ENCODE measurements around the gene COL28A1. TPM values are rescaled to one million over a fixed set of nuclear protein-coding genes. Genes with fewer than 3 reads are reported as not detected.

COL28A1 gene
- total RNA-seq, 1 experiment from 2014 or later, result 2.2 TPM

- no peak for TF ChIP-seq EZH2 (IDR thresholded peaks at IDR 0.05; ENCODE audit: low read depth)
- TF ChIP-seq CTCF (conservative IDR thresholded peaks at IDR 0.05), result no peak
These were observed 33.9 kb upstream of the COL28A1 start for GRCh38 chr7:7569615-7570014.

GRCh38 chr7:7569081-7569527, 33.4 kb upstream of the COL28A1 start:
- Histone ChIP-seq H3K27ac (no peak overlapping the region), H3K4me2 (peak overlapping the region; percentile 97)
- BruUV-seq (replicated peaks), result no TSS peak

More at GRCh38 chr7:7569615-7570014, 33.9 kb upstream of the COL28A1 start:
- peaks cover 29% of the 10 kb centered on the region for H3F3A ChIP-seq (ENCODE audit: insufficient read depth, low read depth)
- no peaks in the 10 kb centered on the region for H3K27me3 ChIP-seq (ENCODE audit: insufficient read depth, low read depth)
- H3K27ac ChIP-seq, result no peak overlapping the region
- ChIA-PET CTCF (no interaction called here), POLR2A (ENCODE audit: unreplicated experiment) (no interaction called here)
- intact Hi-C loops (cut with micrococcal nuclease; ENCODE audit: unreplicated experiment), result loop anchor here (5.0 to 10.0 kb wide), 2 partner anchors 217 to 1055 kb away; no protein-coding TSS in a partner anchor
- H3K9me2 ChIP-seq (ENCODE audit: insufficient read depth), result no peaks in the 10 kb centered on the region
- H3K79me2 ChIP-seq (ENCODE audit: low read depth), result peaks cover 69% of the 10 kb centered on the region
- DNase-seq, result no peak
- H2AFZ ChIP-seq, result no peak overlapping the region
- peaks cover 40% of the 10 kb centered on the region for H3K4me1 ChIP-seq (replicated peaks; ENCODE audit: insufficient read depth)
- H3K36me3 ChIP-seq (ENCODE audit: low read depth), result peaks cover 39% of the 10 kb centered on the region
- no TSS peak for BruUV-seq (replicated peaks)
- peak overlapping the region; percentile 97; the same call in 1 of the 2 replicates for H3K4me2 ChIP-seq
- peaks cover 7% of the 10 kb centered on the region; the same call in 1 of the 2 replicates for H4K20me1 ChIP-seq (ENCODE audit: insufficient read depth)
- H3K9me3 ChIP-seq (ENCODE audit: insufficient read depth, low read depth), result no peaks in the 10 kb centered on the region
- no peak overlapping the region for H3K4me3 ChIP-seq

GRCh38 chr7:7568553-7568952, 32.9 kb upstream of the COL28A1 start:
- peak overlapping the region; percentile 97; the same call in 1 of the 2 replicates for H3K27ac ChIP-seq
- H3K27me3 ChIP-seq (ENCODE audit: insufficient read depth, low read depth), result no peaks in the 10 kb centered on the region
- no peak for DNase-seq
- H3K4me3 ChIP-seq, result peak overlapping the region; percentile 92
- H3K4me2 ChIP-seq, result peak overlapping the region; percentile 97
- peaks cover 65% of the 10 kb centered on the region for H3K79me2 ChIP-seq (ENCODE audit: low read depth)
- CTCF ChIA-PET, result interaction anchor here (0.6 kb wide), 1 partner anchor 25 kb away, joined by 9 read pairs; no protein-coding TSS in a partner anchor
- no TSS peak for BruUV-seq (replicated peaks)
- POLR2A ChIA-PET (ENCODE audit: unreplicated experiment), result interaction anchor here (0.6 kb wide), 3 partner anchors 8 to 153 kb away, joined by 3 to 6 read pairs (median 6); no protein-coding TSS in a partner anchor
- H3F3A ChIP-seq (ENCODE audit: insufficient read depth, low read depth), result peaks cover 38% of the 10 kb centered on the region
- no peak overlapping the region for H2AFZ ChIP-seq
- H3K4me1 ChIP-seq (replicated peaks; ENCODE audit: insufficient read depth), result peaks cover 51% of the 10 kb centered on the region
- peaks cover 34% of the 10 kb centered on the region for H3K36me3 ChIP-seq (ENCODE audit: low read depth)
- H3K9me3 ChIP-seq (ENCODE audit: insufficient read depth, low read depth), result no peaks in the 10 kb centered on the region
- intact Hi-C loops (cut with micrococcal nuclease; ENCODE audit: unreplicated experiment), result loop anchor here (5.0 to 10.0 kb wide), 2 partner anchors 216 to 1054 kb away; no protein-coding TSS in a partner anchor
- H4K20me1 ChIP-seq (ENCODE audit: insufficient read depth), result peaks cover 7% of the 10 kb centered on the region; the same call in 1 of the 2 replicates
- H3K9me2 ChIP-seq (ENCODE audit: insufficient read depth), result no peaks in the 10 kb centered on the region
- no peak for TF ChIP-seq CTCF (conservative IDR thresholded peaks at IDR 0.05)

More at GRCh38 chr7:7569081-7569527, 33.4 kb upstream of the COL28A1 start:
- Histone ChIP-seq H3K36me3 (ENCODE audit: low read depth) (peaks cover 39% of the 10 kb centered on the region), H3K27me3 (ENCODE audit: insufficient read depth, low read depth) (no peaks in the 10 kb centered on the region), H3F3A (ENCODE audit: insufficient read depth, low read depth) (peaks cover 33% of the 10 kb centered on the region), H3K4me3 (no peak overlapping the region), H3K9me3 (ENCODE audit: insufficient read depth, low read depth) (no peaks in the 10 kb centered on the region), H3K9me2 (ENCODE audit: insufficient read depth) (no peaks in the 10 kb centered on the region), H3K79me2 (ENCODE audit: low read depth) (peaks cover 69% of the 10 kb centered on the region), H4K20me1 (ENCODE audit: insufficient read depth) (peaks cover 7% of the 10 kb centered on the region; the same call in 1 of the 2 replicates), H3K4me1 (replicated peaks; ENCODE audit: insufficient read depth) (peaks cover 45% of the 10 kb centered on the region), H2AFZ (no peak overlapping the region)
- intact Hi-C loops (cut with micrococcal nuclease; ENCODE audit: unreplicated experiment), result loop anchor here (5.0 to 10.0 kb wide), 2 partner anchors 217 to 1054 kb away; no protein-coding TSS in a partner anchor
- ChIA-PET CTCF (no interaction called here), POLR2A (ENCODE audit: unreplicated experiment) (no interaction called here)
- DNase-seq, result no peak
- TF ChIP-seq CTCF (conservative IDR thresholded peaks at IDR 0.05), result no peak
- TF ChIP-seq EZH2 (IDR thresholded peaks at IDR 0.05; ENCODE audit: low read depth), result no peak
